K562 (cell line): Measurements from ENCODE around the gene ZNF286A. TPM values are rescaled to one million over a fixed set of nuclear protein-coding genes. Genes with fewer than 3 reads are reported as not detected.

Experiments
- ATAC-seq: fragments of 200-7000 bp; cut with Tn5 transposase; 3 replicates; pipeline ENCODE4 v1.9.1; 2020; ENCODE audit warnings: moderate library complexity
- BruUV-seq: library from RNA; stranded (reverse); fragments of 400-500 nt; replicated peaks from 2 replicates; lab custom pipeline; 2021; lab: Mats Ljungman, UMichigan
- CTCF ChIA-PET: fragments of 300-600 bp; formaldehyde crosslinking; extraction: SDS; loops from one replicate; lab custom pipeline; 2021; ENCODE audit warnings: low intra/inter-chr PET ratio; lab: Yijun Ruan, JAX
- POLR2A ChIA-PET: fragments of 300-600, 350-650 bp; sonication (Branson Sonifier 250); formaldehyde crosslinking; extraction: SDS; loops from one replicate; lab custom pipeline; 2021; ENCODE audit warnings: antibody characterized with exemption, inconsistent platforms; lab: Yijun Ruan, JAX
- DNase-seq, 4 experiments: peaks; one replicate each; pipeline versions ENCODE4 v3.0.0 to v3.0.0-alpha.2; 2011 to 2018; ENCODE audit warnings: low spot score in 3 of 4, mixed read lengths in 3 of 4; ENCODE audit errors: extremely low read depth in 1 of 4
- FAIRE-seq: peaks from 2 replicates; lab custom pipeline; 2011; peaks lifted over from hg19 to GRCh38; lab: Jason Lieb, UNC
- H2AFZ ChIP-seq: 2 replicates; pipeline ENCODE4 v1.6.0; 2011; ENCODE audit warnings: low read depth, low read length, control low read depth, inconsistent platforms
- H3K27ac ChIP-seq: fragments of 200-600 bp; 3 replicates; pipeline ENCODE4 v1.8.0; 2011; ENCODE audit warnings: low read depth, mild to moderate bottlenecking, control low read depth, inconsistent platforms, low read length, moderate library complexity, mixed read lengths; ENCODE audit errors: extremely low read depth
- H3K27me3 ChIP-seq, 2 experiments: fragments of 300-600 bp in 1 of 2; 2 replicates in 1 of 2; 3 replicates in 1 of 2; pipeline versions ENCODE4 v1.6.0 to v1.8.0; 2011; ENCODE audit warnings: inconsistent platforms in 2 of 2, low read length in 2 of 2, mild to moderate bottlenecking in 1 of 2, mixed read lengths in 1 of 2, moderate library complexity in 1 of 2; ENCODE audit not compliant: control insufficient read depth in 2 of 2, insufficient read depth in 2 of 2
- H3K36me3 ChIP-seq: fragments of 300-600 bp; 3 replicates; pipeline ENCODE4 v1.8.0; 2011; ENCODE audit warnings: mild to moderate bottlenecking, low read length, inconsistent platforms; ENCODE audit not compliant: control insufficient read depth, insufficient read depth
- H3K4me1 ChIP-seq, 2 experiments: fragments of 200-600 bp in 1 of 2; replicated peaks in 1 of 2; 2 replicates in 1 of 2; 3 replicates in 1 of 2; pipeline versions ENCODE4 v1.5.1 to v1.8.0; 2011; ENCODE audit warnings: inconsistent platforms in 2 of 2, low read length in 2 of 2, mild to moderate bottlenecking in 1 of 2, mixed read lengths in 1 of 2, moderate library complexity in 1 of 2; ENCODE audit not compliant: control insufficient read depth in 2 of 2, insufficient read depth in 2 of 2
- H3K4me2 ChIP-seq: 2 replicates; pipeline ENCODE4 v1.6.1; 2011; ENCODE audit warnings: low read length, control low read depth, inconsistent platforms, mixed read lengths; ENCODE audit not compliant: insufficient read depth
- H3K4me3 ChIP-seq: fragments of 200-600 bp; sonication (generic), shearing (Covaris generic); 2 replicates; pipeline ENCODE4 v1.5.1; 2016; ENCODE audit warnings: control low read depth, inconsistent platforms
- H3K79me2 ChIP-seq: fragments of 200-600 bp; 3 replicates; pipeline ENCODE4 v1.8.0; 2011; ENCODE audit warnings: low read length, inconsistent platforms; ENCODE audit not compliant: control insufficient read depth, insufficient read depth
- H3K9ac ChIP-seq, 2 experiments: 2 replicates each; pipeline versions ENCODE4 v1.6.0 to v1.6.1; 2011; ENCODE audit warnings: low read depth in 2 of 2, low read length in 2 of 2, control low read depth in 1 of 2, inconsistent platforms in 1 of 2, mild to moderate bottlenecking in 1 of 2, mixed read lengths in 1 of 2; ENCODE audit not compliant: insufficient read depth in 1 of 2
- H3K9me1 ChIP-seq: one replicate; pipeline ENCODE4 v1.6.0; 2011; ENCODE audit warnings: inconsistent platforms, mild to moderate bottlenecking, low read length, moderate library complexity; ENCODE audit not compliant: control insufficient read depth, insufficient read depth
- H3K9me3 ChIP-seq: replicated peaks from 2 replicates; pipeline ENCODE4 v1.5.1; 2011; ENCODE audit warnings: low read depth, low read length, inconsistent platforms; ENCODE audit not compliant: control insufficient read depth, insufficient read depth
- H4K20me1 ChIP-seq: replicated peaks from 2 replicates; pipeline ENCODE4 v1.6.1; 2011; ENCODE audit warnings: low read length, inconsistent platforms, mixed read lengths; ENCODE audit not compliant: control insufficient read depth, insufficient read depth
- ADNP ChIP-seq: fragments of 200-800 bp; sonication (Bioruptor generic); IDR thresholded peaks from 2 replicates; pipeline ENCODE4 v1.6.1; 2016; ENCODE audit warnings: missing genetic modification characterization, missing compliant biosample characterization
- GATAD2B ChIP-seq: fragments of 450-650 bp; IDR thresholded peaks from 2 replicates; pipeline ENCODE4 v1.6.1; 2017; ENCODE audit warnings: mild to moderate bottlenecking, borderline replicate concordance
- KLF1 ChIP-seq: fragments of 450-650 bp; IDR thresholded peaks from 2 replicates; pipeline ENCODE4 v1.6.1; 2016; ENCODE audit warnings: missing genetic modification characterization, missing compliant biosample characterization
- NR2F6 ChIP-seq: fragments of 450-650 bp; formaldehyde crosslinking; IDR thresholded peaks from 2 replicates; pipeline ENCODE4 v1.4.0; 2020; ENCODE audit warnings: mild to moderate bottlenecking
- SMARCE1 ChIP-seq: fragments of 450-650 bp; IDR thresholded peaks from 2 replicates; pipeline ENCODE4 v1.7.1; 2016; ENCODE audit warnings: mild to moderate bottlenecking
- ZNF436 ChIP-seq: fragments of 250-450, 450-650 bp; sonication (Bioruptor Pico); formaldehyde crosslinking; IDR thresholded peaks from 2 replicates; pipeline ENCODE4 v1.7.0; 2020; ENCODE audit warnings: mild to moderate bottlenecking
- ZNF79 ChIP-seq: fragments of 250-450 bp; sonication (Bioruptor Pico); IDR thresholded peaks from 2 replicates; pipeline ENCODE4 v1.4.0; 2020; ENCODE audit warnings: low read depth, mild to moderate bottlenecking, moderate library complexity
- ZSCAN32 ChIP-seq: fragments of 450-650 bp; formaldehyde crosslinking; IDR thresholded peaks from 2 replicates; pipeline ENCODE4 v1.4.0; 2020; ENCODE audit warnings: mild to moderate bottlenecking, moderate library complexity
- WGBS: fragments of 100-300 bp; shearing (Covaris generic); methylation state at CpG from one replicate; pipeline ENCODE4 v1.1.6; 2016; ENCODE audit warnings: low coverage, mixed read lengths; ENCODE audit not compliant: insufficient coverage; ENCODE audit errors: missing lambda C conversion rate; 5-methylcytosine and 5-hydroxymethylcytosine counted together
- in situ Hi-C: fragments of 300-500 bp; cut with MboI; formaldehyde crosslinking; loops from 4 replicates; pipeline ENCODE4 v1.15.0; 2018; ENCODE audit warnings: inconsistent platforms, mixed read lengths
- intact Hi-C: fragments of 100-400 bp; cut with micrococcal nuclease; formaldehyde crosslinking; loops from 2 replicates; pipeline ENCODE4 v1.14.2; 2022
- polyA plus RNA-seq, 8 experiments: library from polyadenylated mRNA; depleted of rRNA in 4 of 8; stranded (reverse) in 5 of 8; unstranded in 3 of 8; fragments of >200 nt; fragmentation: Nextera tagmentation in 2 of 8; fragmentation: Illumina TruSeq in 1 of 8; extraction: Ambion mirVana in 2 of 8; extraction: Trizol in 1 of 8; gene quantifications; 2 replicates each; pipeline versions ENCODE4 v1.2.1 to v1.2.3, GENCODE V29; 2011 to 2014; ENCODE audit warnings: inconsistent platforms in 1 of 8, missing spikeins in 1 of 8
- total RNA-seq, 7 experiments: library from RNA; depleted of rRNA in 6 of 7; stranded (reverse); fragments of >200 nt in 6 of 7; fragmentation: Illumina TruSeq in 2 of 7; extraction: Trizol in 2 of 7; gene quantifications; 2 replicates each; pipeline versions ENCODE4 v1.2.1 to v1.2.3, GENCODE V29; 2011 to 2021; ENCODE audit warnings: low replicate concordance in 1 of 7
- TF ChIP-seq, protein P1 (sequence below): IDR thresholded peaks from 2 replicates; pipeline ENCODE4 v1.6.1; 2016; ENCODE audit warnings: missing genetic modification characterization, missing compliant biosample characterization
- TF ChIP-seq, protein P2 (sequence below): fragments of 450-650 bp; IDR thresholded peaks from 2 replicates; pipeline ENCODE4 v1.6.1; 2018; ENCODE audit warnings: mild to moderate bottlenecking, low read depth; ENCODE audit not compliant: partially characterized antibody
- TF ChIP-seq, protein P3 (sequence below): fragments of 250-450 bp; sonication (Bioruptor Pico); IDR thresholded peaks from 2 replicates; pipeline ENCODE4 v1.8.0; 2021; ENCODE audit warnings: borderline replicate concordance, mild to moderate bottlenecking, moderate library complexity; ENCODE audit not compliant: poor library complexity, severe bottlenecking
- TF ChIP-seq, protein P4 (sequence below): sonication (generic); formaldehyde crosslinking; IDR thresholded peaks from 2 replicates; pipeline ENCODE4 v1.8.0; 2022; ENCODE audit warnings: mild to moderate bottlenecking, missing genetic modification reagents
- TF ChIP-seq, protein P5 (sequence below): IDR thresholded peaks from 3 replicates; pipeline ENCODE4 v1.6.1; 2011; ENCODE audit warnings: borderline replicate concordance, mild to moderate bottlenecking, moderate library complexity; ENCODE audit not compliant: insufficient read length; ENCODE audit errors: extremely low read depth
- TF ChIP-seq, protein P6 (sequence below): sonication (generic); formaldehyde crosslinking; IDR thresholded peaks from 2 replicates; pipeline ENCODE4 v1.8.0; 2022; ENCODE audit warnings: mild to moderate bottlenecking, low read depth, missing genetic modification reagents

The ZNF286A gene
- total and polyA plus RNA-seq, 9 of the 15 experiments (the other 6 are each of a cell fraction or from before 2014, with no cell fraction given): 9.0 to 23.1 (median 16.6) TPM

DNA sequence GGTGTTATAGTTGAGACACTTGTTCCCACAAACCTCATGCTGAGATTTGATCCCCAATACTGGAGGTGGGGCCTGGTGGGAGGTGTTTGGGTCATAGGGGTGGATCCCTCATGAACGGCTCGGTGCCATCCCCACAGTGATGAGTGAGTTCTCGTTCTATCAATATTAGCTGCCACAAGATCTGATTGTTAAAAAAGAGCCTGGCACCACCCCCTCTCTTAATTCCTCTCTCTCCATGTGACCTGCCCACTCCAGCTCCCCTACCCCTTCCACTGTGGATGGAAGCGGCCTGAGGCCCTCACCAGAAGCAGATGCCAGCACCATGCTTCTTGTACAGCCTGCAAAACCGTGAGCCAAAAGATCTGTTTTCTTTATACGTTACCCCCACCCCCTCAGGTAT lies 46.6 kb upstream of the ZNF286A start:
- 92% methylated on average over 2 of the region's 6 CpGs for WGBS
- H3K79me2 ChIP-seq: no peaks in the 10 kb centered on the region
- peaks cover 10 to 11% of the 10 kb centered on the region in 2 experiments for H3K4me1 ChIP-seq
- H3K9ac ChIP-seq: no peak overlapping the region
- ATAC-seq (no peak), DNase-seq (no peak), FAIRE-seq (no peak)
- H4K20me1 ChIP-seq: no peaks in the 10 kb centered on the region
- H3K27ac ChIP-seq: no peak overlapping the region
- intact Hi-C loops (no loop called here), in situ Hi-C loops (no loop called here)
- H3K4me3 ChIP-seq: no peak overlapping the region
- BruUV-seq: no TSS peak
- no peaks in the 10 kb centered on the region for H3K36me3 ChIP-seq
- no peaks in the 10 kb centered on the region for H3K27me3 ChIP-seq
- no peaks in the 10 kb centered on the region for H3K9me3 ChIP-seq
- CTCF ChIA-PET: no interaction called here
- H2AFZ ChIP-seq: no peak overlapping the region
- no peaks in the 10 kb centered on the region for H3K9me1 ChIP-seq
- H3K4me2 ChIP-seq: no peak overlapping the region
- POLR2A ChIA-PET: interaction anchor here (0.9 kb wide), 1 partner anchor 9 kb away, joined by 5 read pairs; no protein-coding TSS in a partner anchor
- TF ChIP-seq, protein P1, sequence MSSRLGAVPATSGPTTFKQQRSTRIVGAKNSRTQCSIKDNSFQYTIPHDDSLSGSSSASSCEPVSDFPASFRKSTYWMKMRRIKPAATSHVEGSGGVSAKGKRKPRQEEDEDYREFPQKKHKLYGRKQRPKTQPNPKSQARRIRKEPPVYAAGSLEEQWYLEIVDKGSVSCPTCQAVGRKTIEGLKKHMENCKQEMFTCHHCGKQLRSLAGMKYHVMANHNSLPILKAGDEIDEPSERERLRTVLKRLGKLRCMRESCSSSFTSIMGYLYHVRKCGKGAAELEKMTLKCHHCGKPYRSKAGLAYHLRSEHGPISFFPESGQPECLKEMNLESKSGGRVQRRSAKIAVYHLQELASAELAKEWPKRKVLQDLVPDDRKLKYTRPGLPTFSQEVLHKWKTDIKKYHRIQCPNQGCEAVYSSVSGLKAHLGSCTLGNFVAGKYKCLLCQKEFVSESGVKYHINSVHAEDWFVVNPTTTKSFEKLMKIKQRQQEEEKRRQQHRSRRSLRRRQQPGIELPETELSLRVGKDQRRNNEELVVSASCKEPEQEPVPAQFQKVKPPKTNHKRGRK (tag): no peak
- TF ChIP-seq KLF1 (tag): no peak
- no peak for TF ChIP-seq ZNF79 (CRISPR knock-in tag)
- TF ChIP-seq SMARCE1: no peak
- no peak for TF ChIP-seq ADNP (tag)
- TF ChIP-seq, protein P2, sequence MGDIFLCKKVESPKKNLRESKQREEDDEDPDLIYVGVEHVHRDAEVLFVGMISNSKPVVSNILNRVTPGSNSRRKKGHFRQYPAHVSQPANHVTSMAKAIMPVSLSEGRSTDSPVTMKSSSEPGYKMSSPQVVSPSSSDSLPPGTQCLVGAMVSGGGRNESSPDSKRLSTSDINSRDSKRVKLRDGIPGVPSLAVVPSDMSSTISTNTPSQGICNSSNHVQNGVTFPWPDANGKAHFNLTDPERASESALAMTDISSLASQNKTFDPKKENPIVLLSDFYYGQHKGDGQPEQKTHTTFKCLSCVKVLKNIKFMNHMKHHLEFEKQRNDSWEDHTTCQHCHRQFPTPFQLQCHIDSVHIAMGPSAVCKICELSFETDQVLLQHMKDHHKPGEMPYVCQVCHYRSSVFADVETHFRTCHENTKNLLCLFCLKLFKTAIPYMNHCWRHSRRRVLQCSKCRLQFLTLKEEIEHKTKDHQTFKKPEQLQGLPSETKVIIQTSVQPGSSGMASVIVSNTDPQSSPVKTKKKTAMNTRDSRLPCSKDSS: no peak
- TF ChIP-seq ZSCAN32 (CRISPR knock-in tag): no peak
- TF ChIP-seq, protein P3, sequence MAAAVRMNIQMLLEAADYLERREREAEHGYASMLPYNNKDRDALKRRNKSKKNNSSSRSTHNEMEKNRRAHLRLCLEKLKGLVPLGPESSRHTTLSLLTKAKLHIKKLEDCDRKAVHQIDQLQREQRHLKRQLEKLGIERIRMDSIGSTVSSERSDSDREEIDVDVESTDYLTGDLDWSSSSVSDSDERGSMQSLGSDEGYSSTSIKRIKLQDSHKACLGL (CRISPR knock-in tag): no peak
- TF ChIP-seq, protein P4, sequence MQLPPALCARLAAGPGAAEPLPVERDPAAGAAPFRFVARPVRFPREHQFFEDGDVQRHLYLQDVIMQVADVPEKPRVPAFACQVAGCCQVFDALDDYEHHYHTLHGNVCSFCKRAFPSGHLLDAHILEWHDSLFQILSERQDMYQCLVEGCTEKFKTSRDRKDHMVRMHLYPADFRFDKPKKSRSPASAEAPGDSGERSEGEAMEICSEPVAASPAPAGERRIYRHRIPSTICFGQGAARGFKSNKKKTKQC (CRISPR knock-in tag): no peak
- no peak for TF ChIP-seq GATAD2B
- TF ChIP-seq ZNF436: no peak
- TF ChIP-seq, protein P5, sequence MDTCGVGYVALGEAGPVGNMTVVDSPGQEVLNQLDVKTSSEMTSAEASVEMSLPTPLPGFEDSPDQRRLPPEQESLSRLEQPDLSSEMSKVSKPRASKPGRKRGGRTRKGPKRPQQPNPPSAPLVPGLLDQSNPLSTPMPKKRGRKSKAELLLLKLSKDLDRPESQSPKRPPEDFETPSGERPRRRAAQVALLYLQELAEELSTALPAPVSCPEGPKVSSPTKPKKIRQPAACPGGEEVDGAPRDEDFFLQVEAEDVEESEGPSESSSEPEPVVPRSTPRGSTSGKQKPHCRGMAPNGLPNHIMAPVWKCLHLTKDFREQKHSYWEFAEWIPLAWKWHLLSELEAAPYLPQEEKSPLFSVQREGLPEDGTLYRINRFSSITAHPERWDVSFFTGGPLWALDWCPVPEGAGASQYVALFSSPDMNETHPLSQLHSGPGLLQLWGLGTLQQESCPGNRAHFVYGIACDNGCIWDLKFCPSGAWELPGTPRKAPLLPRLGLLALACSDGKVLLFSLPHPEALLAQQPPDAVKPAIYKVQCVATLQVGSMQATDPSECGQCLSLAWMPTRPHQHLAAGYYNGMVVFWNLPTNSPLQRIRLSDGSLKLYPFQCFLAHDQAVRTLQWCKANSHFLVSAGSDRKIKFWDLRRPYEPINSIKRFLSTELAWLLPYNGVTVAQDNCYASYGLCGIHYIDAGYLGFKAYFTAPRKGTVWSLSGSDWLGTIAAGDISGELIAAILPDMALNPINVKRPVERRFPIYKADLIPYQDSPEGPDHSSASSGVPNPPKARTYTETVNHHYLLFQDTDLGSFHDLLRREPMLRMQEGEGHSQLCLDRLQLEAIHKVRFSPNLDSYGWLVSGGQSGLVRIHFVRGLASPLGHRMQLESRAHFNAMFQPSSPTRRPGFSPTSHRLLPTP: no peak
- no peak for TF ChIP-seq NR2F6 (CRISPR knock-in tag)
- TF ChIP-seq, protein P6, sequence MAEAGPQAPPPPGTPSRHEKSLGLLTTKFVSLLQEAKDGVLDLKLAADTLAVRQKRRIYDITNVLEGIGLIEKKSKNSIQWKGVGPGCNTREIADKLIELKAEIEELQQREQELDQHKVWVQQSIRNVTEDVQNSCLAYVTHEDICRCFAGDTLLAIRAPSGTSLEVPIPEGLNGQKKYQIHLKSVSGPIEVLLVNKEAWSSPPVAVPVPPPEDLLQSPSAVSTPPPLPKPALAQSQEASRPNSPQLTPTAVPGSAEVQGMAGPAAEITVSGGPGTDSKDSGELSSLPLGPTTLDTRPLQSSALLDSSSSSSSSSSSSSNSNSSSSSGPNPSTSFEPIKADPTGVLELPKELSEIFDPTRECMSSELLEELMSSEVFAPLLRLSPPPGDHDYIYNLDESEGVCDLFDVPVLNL (CRISPR knock-in tag): no peak
